A549 (cell line): ENCODE measurements around the gene HECTD4. TPM values are rescaled to one million over a fixed set of nuclear protein-coding genes. Genes with fewer than 3 reads are reported as not detected.
A peak's percentile ranks its signal among the peaks of the same experiment; 100 is the strongest.

Source experiments
- ATAC-seq, 2 experiments: fragments of 200-7000 bp in 1 of 2; fragments of >200 bp in 1 of 2; cut with Nextera tagmentation in 1 of 2; cut with Tn5 transposase in 1 of 2; 3 replicates each; pipeline versions ENCODE4 v1.8.0 to v1.9.1; 2018 to 2020; ENCODE audit warnings: mild to moderate bottlenecking in 1 of 2, moderate library complexity in 1 of 2
- CTCF ChIA-PET: fragments of 300-600 bp; sonication (Branson Sonifier 250); formaldehyde crosslinking; extraction: SDS; loops from one replicate; lab custom pipeline; 2021; ENCODE audit warnings: antibody characterized with exemption, inconsistent platforms; lab: Yijun Ruan, JAX
- POLR2A ChIA-PET: fragments of 350-600 bp; formaldehyde crosslinking; extraction: SDS; loops from one replicate; lab custom pipeline; 2021; ENCODE audit warnings: antibody characterized with exemption, inconsistent platforms; lab: Yijun Ruan, JAX
- DNase-seq, 2 experiments: peaks; one replicate each; pipeline versions ENCODE4 v3.0.0 to v3.0.0-alpha.2; 2011 to 2016; ENCODE audit warnings: low read depth in 1 of 2, low spot score in 1 of 2
- FAIRE-seq: peaks from 2 replicates; lab custom pipeline; 2011; peaks lifted over from hg19 to GRCh38; lab: Jason Lieb, UNC
- H3K27ac ChIP-seq, 2 experiments: fragments of >200 bp; sonication (Bioruptor Twin); formaldehyde crosslinking; 3 replicates each; pipeline ENCODE4 v1.5.1; 2016 to 2017
- H3K4me1 ChIP-seq: fragments of >200 bp; sonication (Bioruptor Twin); formaldehyde crosslinking; 3 replicates; pipeline ENCODE4 v1.6.1; 2016
- H3K4me2 ChIP-seq: fragments of >200 bp; sonication (Bioruptor Twin); formaldehyde crosslinking; 3 replicates; pipeline ENCODE4 v1.6.1; 2016
- H3K4me3 ChIP-seq: fragments of >200 bp; sonication (Bioruptor Twin); formaldehyde crosslinking; 3 replicates; pipeline ENCODE4 v1.5.1; 2016
- H3K9me3 ChIP-seq: fragments of >200 bp; sonication (Bioruptor Twin); formaldehyde crosslinking; 3 replicates; pipeline ENCODE4 v1.6.1; 2016
- EHF ChIP-seq: fragments of 250-450 bp; sonication (Bioruptor Pico); IDR thresholded peaks from 2 replicates; pipeline ENCODE4 v1.5.0; 2020; ENCODE audit warnings: mild to moderate bottlenecking
- GATA3 ChIP-seq: IDR thresholded peaks from 2 replicates; pipeline ENCODE4 v1.6.1; 2012; ENCODE audit warnings: borderline replicate concordance
- HOXB13 ChIP-seq: fragments of 250-450 bp; sonication (Bioruptor Pico); IDR thresholded peaks from 2 replicates; pipeline ENCODE4 v1.5.0; 2020; ENCODE audit warnings: low read depth, mild to moderate bottlenecking, moderate library complexity
- HOXB5 ChIP-seq: fragments of 250-450 bp; sonication (Bioruptor Pico); IDR thresholded peaks from 2 replicates; pipeline ENCODE4 v1.5.0; 2020; ENCODE audit warnings: mild to moderate bottlenecking, moderate library complexity
- KDM1A ChIP-seq: fragments of 200-600 bp; sonication (generic); IDR thresholded peaks from 2 replicates; pipeline ENCODE4 v1.6.1; 2016; ENCODE audit warnings: low read depth, mild to moderate bottlenecking
- KDM5A ChIP-seq: fragments of 200-600 bp; sonication (generic); IDR thresholded peaks from 2 replicates; pipeline ENCODE4 v1.6.1; 2016; ENCODE audit warnings: antibody characterized with exemption, mild to moderate bottlenecking
- NFE2L2 ChIP-seq: fragments of 150-350 bp; conservative IDR thresholded peaks from 2 replicates; pipeline ENCODE4 v1.6.1; 2014; ENCODE audit warnings: low read length
- NPAS2 ChIP-seq: fragments of 250-450 bp; sonication (Bioruptor Pico); IDR thresholded peaks from 2 replicates; pipeline ENCODE4 v1.8.0; 2022; ENCODE audit warnings: mild to moderate bottlenecking, moderate library complexity, borderline replicate concordance
- PHF8 ChIP-seq: fragments of 200-600 bp; sonication (generic); IDR thresholded peaks from 2 replicates; pipeline ENCODE4 v1.6.1; 2016; ENCODE audit warnings: low read depth, mild to moderate bottlenecking, antibody characterized with exemption, moderate library complexity, borderline replicate concordance
- RCOR1 ChIP-seq: fragments of 150-350 bp; IDR thresholded peaks from 2 replicates; pipeline ENCODE4 v1.6.1; 2014; ENCODE audit warnings: antibody characterized with exemption, low read length, low read depth
- RNF2 ChIP-seq: fragments of 200-600 bp; sonication (generic); IDR thresholded peaks from 2 replicates; pipeline ENCODE4 v1.6.1; 2016; ENCODE audit warnings: low read depth, mild to moderate bottlenecking, antibody characterized with exemption, moderate library complexity, borderline replicate concordance
- SMC3 ChIP-seq: fragments of >200 bp; sonication (Bioruptor Twin); formaldehyde crosslinking; IDR thresholded peaks from 3 replicates; pipeline ENCODE4 v1.6.1; 2018; ENCODE audit warnings: inconsistent platforms
- TP53 ChIP-seq: fragments of 250-450 bp; sonication (Bioruptor Pico); IDR thresholded peaks from 2 replicates; pipeline ENCODE4 v1.5.0; 2021; ENCODE audit warnings: mild to moderate bottlenecking, moderate library complexity
- ZC3H11A ChIP-seq: fragments of 450-650 bp; IDR thresholded peaks from 2 replicates; pipeline ENCODE4 v1.6.1; 2014; ENCODE audit warnings: antibody characterized with exemption, mild to moderate bottlenecking
- WGBS: methylation state at CpG from one replicate; pipeline ENCODE4 v1.1.6; 2017; ENCODE audit errors: missing lambda C conversion rate; 5-methylcytosine and 5-hydroxymethylcytosine counted together
- polyA plus RNA-seq, 4 experiments: library from polyadenylated mRNA; depleted of rRNA in 3 of 4; stranded (reverse); fragments of >200 nt; fragmentation: RNase III in 1 of 4; extraction: RNeasy Plus Mini Kit Qiagen cat#74134 plus additional on column Dnase treatment in 1 of 4; gene quantifications; 2 replicates in 3 of 4; 3 replicates in 1 of 4; pipeline ENCODE4 v1.2.3, GENCODE V29; 2011 to 2017
- TF ChIP-seq, protein P1 (sequence below): IDR thresholded peaks from 2 replicates; pipeline ENCODE4 v1.6.1; 2012
- TF ChIP-seq, protein P2 (sequence below): IDR thresholded peaks from 2 replicates; pipeline ENCODE4 v1.6.1; 2012; ENCODE audit warnings: low read depth, borderline replicate concordance
- TF ChIP-seq, protein P3 (sequence below): IDR thresholded peaks from 2 replicates; pipeline ENCODE4 v1.6.1; 2012
- TF ChIP-seq, protein P4 (sequence below): fragments of >200 bp; sonication (Bioruptor Twin); formaldehyde crosslinking; IDR thresholded peaks from 3 replicates; pipeline ENCODE4 v1.6.1; 2016
- TF ChIP-seq, protein P5 (sequence below): fragments of 450-650 bp; IDR thresholded peaks from 2 replicates; pipeline ENCODE4 v1.6.1; 2014; ENCODE audit warnings: antibody characterized with exemption
- TF ChIP-seq, protein P6 (sequence below): fragments of 200-600 bp; sonication (generic); IDR thresholded peaks from 2 replicates; pipeline ENCODE4 v1.6.1; 2016; ENCODE audit warnings: antibody characterized with exemption, mild to moderate bottlenecking, moderate library complexity

The HECTD4 gene
- polyA plus RNA-seq, 2 of the 4 experiments (the other 2 are of a cell fraction) = 9.9 to 14.7 TPM

DNA sequence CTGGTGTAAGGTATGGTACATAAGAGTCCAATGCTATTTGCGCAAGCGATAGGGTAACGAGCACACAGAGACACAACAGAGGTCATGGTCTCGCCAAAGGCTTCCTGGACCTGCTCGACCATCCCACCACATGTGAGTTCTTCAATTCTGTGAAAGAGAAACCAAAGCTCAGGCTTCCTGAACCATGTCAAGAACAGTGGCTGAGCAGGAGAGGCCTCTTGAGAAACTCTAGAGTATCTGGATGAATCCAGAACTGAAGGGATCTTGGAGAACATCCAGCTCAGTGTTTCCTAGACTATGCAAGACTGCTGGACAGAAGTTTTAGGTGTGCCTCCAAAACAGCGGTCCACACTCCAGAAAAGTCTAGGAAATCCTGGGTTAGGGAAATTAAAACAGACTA lies 142.3 kb downstream of the HECTD4 start:
- Histone ChIP-seq H3K27ac (no peak overlapping the region), H3K4me3 (no peak overlapping the region), H3K9me3 (no peaks in the 10 kb centered on the region), H3K4me1 (no peaks in the 10 kb centered on the region), H3K4me2 (no peak overlapping the region)
- no peak for FAIRE-seq
- no peak for ATAC-seq
- 96% methylated on average over 6 of the region's 6 CpGs for WGBS
- CTCF ChIA-PET = no interaction called here
- TF ChIP-seq RNF2 (no peak), KDM5A (no peak), EHF (CRISPR knock-in tag) (no peak), NFE2L2 (no peak), HOXB13 (CRISPR knock-in tag) (no peak), SMC3 (no peak)
- TF ChIP-seq, protein P1, sequence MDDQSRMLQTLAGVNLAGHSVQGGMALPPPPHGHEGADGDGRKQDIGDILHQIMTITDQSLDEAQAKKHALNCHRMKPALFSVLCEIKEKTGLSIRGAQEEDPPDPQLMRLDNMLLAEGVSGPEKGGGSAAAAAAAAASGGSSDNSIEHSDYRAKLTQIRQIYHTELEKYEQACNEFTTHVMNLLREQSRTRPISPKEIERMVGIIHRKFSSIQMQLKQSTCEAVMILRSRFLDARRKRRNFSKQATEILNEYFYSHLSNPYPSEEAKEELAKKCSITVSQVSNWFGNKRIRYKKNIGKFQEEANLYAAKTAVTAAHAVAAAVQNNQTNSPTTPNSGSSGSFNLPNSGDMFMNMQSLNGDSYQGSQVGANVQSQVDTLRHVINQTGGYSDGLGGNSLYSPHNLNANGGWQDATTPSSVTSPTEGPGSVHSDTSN = no peak
- POLR2A ChIA-PET = no interaction called here
- no peak for DNase-seq

DNA sequence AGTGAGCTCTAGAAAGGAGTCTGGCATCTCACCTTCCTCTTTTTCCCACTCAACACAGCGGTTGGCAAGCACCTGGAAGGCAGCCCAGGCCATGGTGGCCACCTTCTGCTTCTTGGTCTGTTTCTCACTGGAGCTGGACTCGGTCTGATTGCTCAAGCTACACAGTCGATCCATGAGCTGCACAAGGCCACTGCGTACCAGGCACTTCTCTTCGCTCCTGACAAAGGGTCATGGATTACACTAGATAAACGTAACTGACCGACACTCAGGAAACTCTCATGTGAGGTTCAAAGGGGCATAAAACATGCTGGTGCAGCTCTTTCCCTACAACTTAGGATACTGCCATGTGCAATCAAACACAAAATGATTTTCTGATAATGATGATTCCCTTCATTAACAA lies 143.2 kb downstream of the HECTD4 start:
- FAIRE-seq (peak; percentile 51), DNase-seq (no peak), ATAC-seq (no peak)
- Histone ChIP-seq H3K27ac (no peak overlapping the region), H3K4me3 (no peak overlapping the region), H3K4me2 (no peak overlapping the region), H3K4me1 (no peaks in the 10 kb centered on the region), H3K9me3 (no peaks in the 10 kb centered on the region)
- ChIA-PET POLR2A (no interaction called here), CTCF (no interaction called here)
- WGBS = 92% methylated on average over 7 of the region's 7 CpGs
- TF ChIP-seq TP53 (CRISPR knock-in tag) (no peak), NFE2L2 (no peak), KDM1A (no peak), ZC3H11A (no peak), GATA3 (no peak), HOXB5 (no peak), NPAS2 (CRISPR knock-in tag) (no peak), RCOR1 (no peak), KDM5A (no peak), PHF8 (no peak)
- TF ChIP-seq, protein P2, sequence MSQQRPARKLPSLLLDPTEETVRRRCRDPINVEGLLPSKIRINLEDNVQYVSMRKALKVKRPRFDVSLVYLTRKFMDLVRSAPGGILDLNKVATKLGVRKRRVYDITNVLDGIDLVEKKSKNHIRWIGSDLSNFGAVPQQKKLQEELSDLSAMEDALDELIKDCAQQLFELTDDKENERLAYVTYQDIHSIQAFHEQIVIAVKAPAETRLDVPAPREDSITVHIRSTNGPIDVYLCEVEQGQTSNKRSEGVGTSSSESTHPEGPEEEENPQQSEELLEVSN = no peak
- TF ChIP-seq, protein P3, sequence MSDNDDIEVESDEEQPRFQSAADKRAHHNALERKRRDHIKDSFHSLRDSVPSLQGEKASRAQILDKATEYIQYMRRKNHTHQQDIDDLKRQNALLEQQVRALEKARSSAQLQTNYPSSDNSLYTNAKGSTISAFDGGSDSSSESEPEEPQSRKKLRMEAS = no peak
- TF ChIP-seq, protein P4, sequence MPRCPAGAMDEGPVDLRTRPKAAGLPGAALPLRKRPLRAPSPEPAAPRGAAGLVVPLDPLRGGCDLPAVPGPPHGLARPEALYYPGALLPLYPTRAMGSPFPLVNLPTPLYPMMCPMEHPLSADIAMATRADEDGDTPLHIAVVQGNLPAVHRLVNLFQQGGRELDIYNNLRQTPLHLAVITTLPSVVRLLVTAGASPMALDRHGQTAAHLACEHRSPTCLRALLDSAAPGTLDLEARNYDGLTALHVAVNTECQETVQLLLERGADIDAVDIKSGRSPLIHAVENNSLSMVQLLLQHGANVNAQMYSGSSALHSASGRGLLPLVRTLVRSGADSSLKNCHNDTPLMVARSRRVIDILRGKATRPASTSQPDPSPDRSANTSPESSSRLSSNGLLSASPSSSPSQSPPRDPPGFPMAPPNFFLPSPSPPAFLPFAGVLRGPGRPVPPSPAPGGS = no peak
- TF ChIP-seq, protein P5, sequence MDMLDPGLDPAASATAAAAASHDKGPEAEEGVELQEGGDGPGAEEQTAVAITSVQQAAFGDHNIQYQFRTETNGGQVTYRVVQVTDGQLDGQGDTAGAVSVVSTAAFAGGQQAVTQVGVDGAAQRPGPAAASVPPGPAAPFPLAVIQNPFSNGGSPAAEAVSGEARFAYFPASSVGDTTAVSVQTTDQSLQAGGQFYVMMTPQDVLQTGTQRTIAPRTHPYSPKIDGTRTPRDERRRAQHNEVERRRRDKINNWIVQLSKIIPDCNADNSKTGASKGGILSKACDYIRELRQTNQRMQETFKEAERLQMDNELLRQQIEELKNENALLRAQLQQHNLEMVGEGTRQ = no peak
- TF ChIP-seq, protein P6, sequence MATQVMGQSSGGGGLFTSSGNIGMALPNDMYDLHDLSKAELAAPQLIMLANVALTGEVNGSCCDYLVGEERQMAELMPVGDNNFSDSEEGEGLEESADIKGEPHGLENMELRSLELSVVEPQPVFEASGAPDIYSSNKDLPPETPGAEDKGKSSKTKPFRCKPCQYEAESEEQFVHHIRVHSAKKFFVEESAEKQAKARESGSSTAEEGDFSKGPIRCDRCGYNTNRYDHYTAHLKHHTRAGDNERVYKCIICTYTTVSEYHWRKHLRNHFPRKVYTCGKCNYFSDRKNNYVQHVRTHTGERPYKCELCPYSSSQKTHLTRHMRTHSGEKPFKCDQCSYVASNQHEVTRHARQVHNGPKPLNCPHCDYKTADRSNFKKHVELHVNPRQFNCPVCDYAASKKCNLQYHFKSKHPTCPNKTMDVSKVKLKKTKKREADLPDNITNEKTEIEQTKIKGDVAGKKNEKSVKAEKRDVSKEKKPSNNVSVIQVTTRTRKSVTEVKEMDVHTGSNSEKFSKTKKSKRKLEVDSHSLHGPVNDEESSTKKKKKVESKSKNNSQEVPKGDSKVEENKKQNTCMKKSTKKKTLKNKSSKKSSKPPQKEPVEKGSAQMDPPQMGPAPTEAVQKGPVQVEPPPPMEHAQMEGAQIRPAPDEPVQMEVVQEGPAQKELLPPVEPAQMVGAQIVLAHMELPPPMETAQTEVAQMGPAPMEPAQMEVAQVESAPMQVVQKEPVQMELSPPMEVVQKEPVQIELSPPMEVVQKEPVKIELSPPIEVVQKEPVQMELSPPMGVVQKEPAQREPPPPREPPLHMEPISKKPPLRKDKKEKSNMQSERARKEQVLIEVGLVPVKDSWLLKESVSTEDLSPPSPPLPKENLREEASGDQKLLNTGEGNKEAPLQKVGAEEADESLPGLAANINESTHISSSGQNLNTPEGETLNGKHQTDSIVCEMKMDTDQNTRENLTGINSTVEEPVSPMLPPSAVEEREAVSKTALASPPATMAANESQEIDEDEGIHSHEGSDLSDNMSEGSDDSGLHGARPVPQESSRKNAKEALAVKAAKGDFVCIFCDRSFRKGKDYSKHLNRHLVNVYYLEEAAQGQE = no peak
